ENCODE results near the gene SCART1.

DNA sequence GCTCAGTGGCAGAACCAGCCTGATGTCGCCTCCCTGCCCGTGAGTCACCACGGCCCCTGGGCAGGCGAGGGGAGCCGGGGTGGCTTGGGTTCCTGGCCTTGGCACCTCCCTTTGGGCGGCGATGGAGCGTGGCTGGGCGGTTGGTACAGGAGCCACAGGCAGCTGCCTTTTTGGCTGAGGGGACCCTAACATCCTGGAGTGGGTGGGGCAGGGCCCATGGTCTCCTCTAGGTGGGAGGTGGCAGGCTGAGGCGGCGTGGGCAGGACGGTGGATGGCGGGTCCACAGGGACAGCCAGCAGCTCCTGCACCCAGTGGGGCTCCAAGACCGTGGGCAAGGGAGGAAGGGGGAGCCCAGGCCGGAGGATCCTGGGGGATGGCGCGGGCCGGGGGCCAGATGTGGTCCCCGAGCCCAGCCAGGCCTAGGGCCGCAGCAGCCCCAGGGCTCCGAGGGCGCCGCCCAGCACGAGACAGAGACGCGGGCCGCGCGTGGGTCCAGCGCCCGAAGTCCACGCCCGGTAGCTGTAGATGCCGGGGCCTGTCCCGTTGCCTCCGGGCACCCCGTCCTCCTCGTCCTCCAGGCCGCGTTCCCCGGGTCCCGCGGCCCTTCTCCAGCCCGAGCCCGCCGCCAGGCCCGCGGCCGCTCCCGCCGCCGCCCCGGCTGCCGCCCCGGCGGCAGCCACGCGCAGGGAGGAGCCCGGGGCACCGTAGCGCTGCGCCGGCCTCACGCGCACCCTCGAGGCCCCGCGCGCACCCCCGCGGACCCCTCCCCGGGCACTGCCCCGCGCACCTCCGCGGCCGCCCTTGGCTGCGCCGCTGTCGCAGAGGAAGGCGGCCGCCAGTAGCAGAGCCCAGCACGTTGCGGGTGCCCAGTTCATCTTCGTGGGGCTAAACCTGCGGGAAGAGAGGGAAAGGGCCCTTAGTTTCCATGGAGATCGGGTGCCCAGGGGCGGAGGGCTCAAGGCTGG, 30.7 kb upstream of the SCART1 start:
- TF ChIP-seq, protein P1, sequence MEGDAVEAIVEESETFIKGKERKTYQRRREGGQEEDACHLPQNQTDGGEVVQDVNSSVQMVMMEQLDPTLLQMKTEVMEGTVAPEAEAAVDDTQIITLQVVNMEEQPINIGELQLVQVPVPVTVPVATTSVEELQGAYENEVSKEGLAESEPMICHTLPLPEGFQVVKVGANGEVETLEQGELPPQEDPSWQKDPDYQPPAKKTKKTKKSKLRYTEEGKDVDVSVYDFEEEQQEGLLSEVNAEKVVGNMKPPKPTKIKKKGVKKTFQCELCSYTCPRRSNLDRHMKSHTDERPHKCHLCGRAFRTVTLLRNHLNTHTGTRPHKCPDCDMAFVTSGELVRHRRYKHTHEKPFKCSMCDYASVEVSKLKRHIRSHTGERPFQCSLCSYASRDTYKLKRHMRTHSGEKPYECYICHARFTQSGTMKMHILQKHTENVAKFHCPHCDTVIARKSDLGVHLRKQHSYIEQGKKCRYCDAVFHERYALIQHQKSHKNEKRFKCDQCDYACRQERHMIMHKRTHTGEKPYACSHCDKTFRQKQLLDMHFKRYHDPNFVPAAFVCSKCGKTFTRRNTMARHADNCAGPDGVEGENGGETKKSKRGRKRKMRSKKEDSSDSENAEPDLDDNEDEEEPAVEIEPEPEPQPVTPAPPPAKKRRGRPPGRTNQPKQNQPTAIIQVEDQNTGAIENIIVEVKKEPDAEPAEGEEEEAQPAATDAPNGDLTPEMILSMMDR (IDR thresholded peaks at IDR 0.05), result no peak
- TF ChIP-seq POLR2A (IDR thresholded peaks at IDR 0.05) (no peak), POLR2AphosphoS5 (IDR thresholded peaks at IDR 0.05; ENCODE audit: insufficient read depth in 1 of 2, low read depth in 1 of 2) (no peak)

All from vagina (tissue), 2 donors.